Brain microvascular endothelial cell (primary cell): Measurements from ENCODE around the gene SMAD6.

Source experiments
- DNase-seq: peaks from one replicate; pipeline ENCODE4 v3.0.0-alpha.2; 2020
- H3K27ac ChIP-seq: fragments of 250-450 bp; sonication (Bioruptor Pico); 2 replicates; pipeline ENCODE4 v1.5.1; 2020; ENCODE audit warnings: mild to moderate bottlenecking, moderate library complexity
- H3K27me3 ChIP-seq: fragments of 250-450 bp; sonication (Bioruptor Pico); replicated peaks from 2 replicates; pipeline ENCODE4 v1.5.1; 2020; ENCODE audit warnings: mild to moderate bottlenecking
- H3K36me3 ChIP-seq: fragments of 250-450 bp; sonication (Bioruptor Pico); replicated peaks from 2 replicates; pipeline ENCODE4 v1.5.1; 2020; ENCODE audit warnings: mild to moderate bottlenecking
- H3K4me3 ChIP-seq: 2 replicates; pipeline ENCODE4 v1.5.1; 2011; ENCODE audit warnings: low read depth, mild to moderate bottlenecking, control low read depth, low read length, moderate library complexity
- CTCF ChIP-seq: IDR thresholded peaks from 2 replicates; pipeline ENCODE4 v1.5.1; 2011; ENCODE audit warnings: low read depth, mild to moderate bottlenecking, moderate library complexity, low read length, control low read depth, inconsistent platforms; ENCODE audit errors: missing control alignments
- in situ Hi-C: cut with HindIII; loops from 2 replicates; pipeline ENCODE4 v1.10.0; 2017; ENCODE audit warnings: low sequenced_read_pairs, low pct_ligation_motif_present

The SMAD6 gene

GRCh38 chr15:66743703-66744536 is 41.9 kb downstream of the SMAD6 start:
- Histone ChIP-seq H3K4me3 (no peak overlapping the region), H3K27ac (no peak overlapping the region), H3K27me3 (no peaks in the 10 kb centered on the region), H3K36me3 (no peaks in the 10 kb centered on the region)
- no peak for TF ChIP-seq CTCF
- in situ Hi-C loops, result no loop called here
- no peak for DNase-seq

- H3K27ac ChIP-seq, result no peak overlapping the region
- peak; percentile 41 for TF ChIP-seq CTCF
- H3K27me3 ChIP-seq, result no peaks in the 10 kb centered on the region
- in situ Hi-C loops, result no loop called here
- no peak for DNase-seq
- no peak overlapping the region for H3K4me3 ChIP-seq
- no peaks in the 10 kb centered on the region for H3K36me3 ChIP-seq
Measured at GRCh38 chr15:66744610-66745279, 42.7 kb downstream of the SMAD6 start.

- in situ Hi-C loops, result no loop called here
- H3K4me3 ChIP-seq, result no peak overlapping the region
- H3K36me3 ChIP-seq, result no peaks in the 10 kb centered on the region
- TF ChIP-seq CTCF, result no peak
- no peak overlapping the region for H3K27ac ChIP-seq
- H3K27me3 ChIP-seq, result no peaks in the 10 kb centered on the region
- no peak for DNase-seq
Measured at GRCh38 chr15:66745530-66746230, 43.6 kb downstream of the SMAD6 start.

GRCh38 chr15:66746231-66746605 is 44.2 kb downstream of the SMAD6 start:
- no peak overlapping the region for H3K4me3 ChIP-seq
- H3K27ac ChIP-seq, result no peak overlapping the region
- no peaks in the 10 kb centered on the region for H3K27me3 ChIP-seq
- H3K36me3 ChIP-seq, result no peaks in the 10 kb centered on the region
- DNase-seq, result no peak
- no peak for TF ChIP-seq CTCF
- in situ Hi-C loops, result no loop called here

GRCh38 chr15:66747223-66747622 is 45.2 kb downstream of the SMAD6 start:
- in situ Hi-C loops, result no loop called here
- H3K27ac ChIP-seq, result no peak overlapping the region

More at GRCh38 chr15:66747223-66747622, 45.2 kb downstream of the SMAD6 start:
- TF ChIP-seq CTCF, result no peak
- H3K27me3 ChIP-seq, result no peaks in the 10 kb centered on the region
- no peaks in the 10 kb centered on the region for H3K36me3 ChIP-seq
- no peak overlapping the region for H3K4me3 ChIP-seq
- no peak for DNase-seq
